SK-N-SH treated with all-trans-retinoic acid at 6 μM for 48 hours (cell line): Measurements from ENCODE around the gene MYL3.

Source experiments
- ATAC-seq: fragments of 200-7000 bp; cut with Tn5 transposase; 3 replicates; pipeline ENCODE4 v1.9.1; 2020; ENCODE audit warnings: mild to moderate bottlenecking, moderate library complexity
- ARNTL ChIP-seq: fragments of 450-650 bp; formaldehyde crosslinking; IDR thresholded peaks from 2 replicates; pipeline ENCODE4 v1.5.0; 2020; ENCODE audit warnings: low read depth, mild to moderate bottlenecking, moderate library complexity, borderline replicate concordance
- BACH2 ChIP-seq: fragments of 250-450 bp; sonication (Bioruptor Pico); IDR thresholded peaks from 2 replicates; pipeline ENCODE4 v1.9.0; 2021; ENCODE audit warnings: mild to moderate bottlenecking, borderline replicate concordance
- CSDC2 ChIP-seq: fragments of 250-450 bp; sonication (Bioruptor Pico); IDR thresholded peaks from 2 replicates; pipeline ENCODE4 v1.5.0; 2020; ENCODE audit warnings: mild to moderate bottlenecking, moderate library complexity
- ESRRG ChIP-seq: fragments of 250-450 bp; sonication (Bioruptor Pico); IDR thresholded peaks from 2 replicates; pipeline ENCODE4 v1.6.1; 2021; ENCODE audit warnings: mild to moderate bottlenecking
- GLIS3 ChIP-seq: fragments of 250-450 bp; sonication (Bioruptor Pico); IDR thresholded peaks from 2 replicates; pipeline ENCODE4 v1.5.0; 2020; ENCODE audit warnings: mild to moderate bottlenecking, moderate library complexity
- OSR1 ChIP-seq: fragments of 250-450 bp; sonication (Bioruptor Pico); IDR thresholded peaks from 2 replicates; pipeline ENCODE4 v1.8.0; 2022; ENCODE audit warnings: moderate library complexity, mild to moderate bottlenecking, inconsistent platforms
- RARB ChIP-seq: fragments of 250-450 bp; sonication (Bioruptor Pico); IDR thresholded peaks from 2 replicates; pipeline ENCODE4 v1.8.0; 2021; ENCODE audit warnings: mild to moderate bottlenecking, moderate library complexity
- SNAI2 ChIP-seq: fragments of 250-450 bp; sonication (Bioruptor Pico); IDR thresholded peaks from 2 replicates; pipeline ENCODE4 v1.5.0; 2020; ENCODE audit warnings: mild to moderate bottlenecking, moderate library complexity
- TCF4 ChIP-seq: fragments of 250-450 bp; sonication (Bioruptor Pico); IDR thresholded peaks from 2 replicates; pipeline ENCODE4 v1.8.0; 2021; ENCODE audit warnings: mild to moderate bottlenecking, moderate library complexity, borderline replicate concordance
- ZC3H10 ChIP-seq: fragments of 250-450 bp; sonication (Bioruptor Pico); IDR thresholded peaks from 2 replicates; pipeline ENCODE4 v1.5.1; 2021; ENCODE audit warnings: mild to moderate bottlenecking, moderate library complexity
- ZFP30 ChIP-seq: fragments of 450-650 bp; formaldehyde crosslinking; IDR thresholded peaks from 2 replicates; pipeline ENCODE4 v1.5.0; 2022; ENCODE audit warnings: mild to moderate bottlenecking, moderate library complexity
- ZNF565 ChIP-seq: fragments of 450-650 bp; formaldehyde crosslinking; conservative IDR thresholded peaks from 2 replicates; pipeline ENCODE4 v1.5.0; 2020; ENCODE audit warnings: low read depth, mild to moderate bottlenecking, moderate library complexity
- ZNF70 ChIP-seq: fragments of 450-650 bp; formaldehyde crosslinking; IDR thresholded peaks from 2 replicates; pipeline ENCODE4 v1.5.0; 2020; ENCODE audit warnings: mild to moderate bottlenecking, moderate library complexity
- ZNF8 ChIP-seq: fragments of 450-650 bp; formaldehyde crosslinking; IDR thresholded peaks from 2 replicates; pipeline ENCODE4 v1.5.0; 2020; ENCODE audit warnings: mild to moderate bottlenecking, moderate library complexity
- TF ChIP-seq, protein P1 (sequence below): fragments of 250-450 bp; sonication (Bioruptor Pico); IDR thresholded peaks from 2 replicates; pipeline ENCODE4 v1.5.0; 2020; ENCODE audit warnings: mild to moderate bottlenecking, moderate library complexity
- TF ChIP-seq, protein P2 (sequence below): fragments of 250-450 bp; sonication (Bioruptor Pico); IDR thresholded peaks from 2 replicates; pipeline ENCODE4 v1.5.1; 2020; ENCODE audit warnings: low read depth, mild to moderate bottlenecking, moderate library complexity
- TF ChIP-seq, protein P3 (sequence below): fragments of 250-450 bp; sonication (Bioruptor Pico); IDR thresholded peaks from 2 replicates; pipeline ENCODE4 v1.8.0; 2020; ENCODE audit warnings: mild to moderate bottlenecking, moderate library complexity, borderline replicate concordance

Gene MYL3

DNA sequence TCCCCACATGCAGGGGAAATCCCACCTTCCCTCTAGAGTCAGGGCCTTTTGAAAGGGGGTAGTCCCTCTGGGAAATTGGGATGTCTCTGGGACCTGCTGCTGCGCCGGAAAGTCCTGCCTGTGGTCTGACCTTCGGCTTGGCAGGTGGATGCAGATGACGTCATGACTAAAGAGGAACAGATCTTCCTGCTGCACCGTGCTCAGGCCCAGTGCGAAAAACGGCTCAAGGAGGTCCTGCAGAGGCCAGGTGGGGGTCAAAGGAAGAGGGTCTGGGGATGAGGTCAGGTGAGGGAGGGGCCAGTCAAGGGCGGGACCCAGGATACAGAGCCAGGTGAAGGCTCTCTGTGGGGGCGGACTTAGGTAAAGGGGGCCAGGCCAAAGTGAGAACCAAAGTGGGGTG, 30.5 kb upstream of the MYL3 start:
- TF ChIP-seq GLIS3, result no peak
- TF ChIP-seq OSR1, result no peak
- TF ChIP-seq, all 23 proteins: peak for 0
- ATAC-seq, result no peak

GRCh38 chr3:46893146-46893748, 30.0 kb upstream of the MYL3 start:
- no peak for ATAC-seq

DNA sequence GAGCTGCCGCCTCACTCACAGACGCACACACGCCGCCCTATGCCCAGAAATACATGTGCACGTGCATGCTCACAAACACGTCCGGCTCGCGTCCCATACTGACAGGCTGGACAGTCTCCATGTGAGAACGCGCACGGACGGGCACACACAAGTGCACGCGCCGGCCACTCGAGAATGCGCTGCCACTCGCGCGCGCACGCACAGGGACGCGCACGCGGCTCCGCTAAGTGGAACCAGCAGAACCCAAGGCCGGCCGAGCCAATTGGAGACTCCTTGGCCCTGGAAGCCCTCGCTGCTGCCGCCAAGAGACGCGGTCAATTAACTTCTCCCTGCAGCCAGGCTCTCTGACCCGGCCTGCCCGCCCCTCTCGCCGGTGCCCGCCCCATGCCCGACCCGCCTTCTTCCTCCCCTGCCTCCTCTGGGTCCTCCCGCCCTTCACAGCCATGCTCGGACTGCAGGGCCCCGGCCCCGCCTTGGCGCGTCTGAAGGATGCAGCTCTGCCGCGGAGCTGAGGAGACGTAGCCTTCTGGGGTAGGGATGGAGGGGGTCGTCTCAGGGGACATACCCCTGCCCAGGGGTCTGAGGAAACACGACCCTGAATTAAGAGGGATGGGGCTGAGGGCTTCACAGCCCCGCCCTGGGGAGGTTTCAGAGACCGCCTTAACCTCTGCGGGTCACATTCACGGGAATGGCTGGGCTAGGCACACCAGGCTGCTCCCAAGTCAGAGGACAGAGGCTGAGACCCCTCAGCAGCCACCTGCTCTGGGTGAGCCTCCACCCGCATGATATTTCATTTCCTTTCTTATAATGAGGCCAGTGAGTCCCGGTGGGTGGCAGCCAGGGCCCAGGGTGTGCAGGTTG, 29.3 kb upstream of the MYL3 start:
- TF ChIP-seq SNAI2, result no peak
- TF ChIP-seq, protein P1, sequence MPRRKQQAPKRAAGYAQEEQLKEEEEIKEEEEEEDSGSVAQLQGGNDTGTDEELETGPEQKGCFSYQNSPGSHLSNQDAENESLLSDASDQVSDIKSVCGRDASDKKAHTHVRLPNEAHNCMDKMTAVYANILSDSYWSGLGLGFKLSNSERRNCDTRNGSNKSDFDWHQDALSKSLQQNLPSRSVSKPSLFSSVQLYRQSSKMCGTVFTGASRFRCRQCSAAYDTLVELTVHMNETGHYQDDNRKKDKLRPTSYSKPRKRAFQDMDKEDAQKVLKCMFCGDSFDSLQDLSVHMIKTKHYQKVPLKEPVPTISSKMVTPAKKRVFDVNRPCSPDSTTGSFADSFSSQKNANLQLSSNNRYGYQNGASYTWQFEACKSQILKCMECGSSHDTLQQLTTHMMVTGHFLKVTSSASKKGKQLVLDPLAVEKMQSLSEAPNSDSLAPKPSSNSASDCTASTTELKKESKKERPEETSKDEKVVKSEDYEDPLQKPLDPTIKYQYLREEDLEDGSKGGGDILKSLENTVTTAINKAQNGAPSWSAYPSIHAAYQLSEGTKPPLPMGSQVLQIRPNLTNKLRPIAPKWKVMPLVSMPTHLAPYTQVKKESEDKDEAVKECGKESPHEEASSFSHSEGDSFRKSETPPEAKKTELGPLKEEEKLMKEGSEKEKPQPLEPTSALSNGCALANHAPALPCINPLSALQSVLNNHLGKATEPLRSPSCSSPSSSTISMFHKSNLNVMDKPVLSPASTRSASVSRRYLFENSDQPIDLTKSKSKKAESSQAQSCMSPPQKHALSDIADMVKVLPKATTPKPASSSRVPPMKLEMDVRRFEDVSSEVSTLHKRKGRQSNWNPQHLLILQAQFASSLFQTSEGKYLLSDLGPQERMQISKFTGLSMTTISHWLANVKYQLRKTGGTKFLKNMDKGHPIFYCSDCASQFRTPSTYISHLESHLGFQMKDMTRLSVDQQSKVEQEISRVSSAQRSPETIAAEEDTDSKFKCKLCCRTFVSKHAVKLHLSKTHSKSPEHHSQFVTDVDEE (CRISPR knock-in tag), result 0 out of 2 replicates have a peak, but pooled peaks have one; percentile 48
- TF ChIP-seq ZNF8 (CRISPR knock-in tag), result no peak
- TF ChIP-seq, protein P2, sequence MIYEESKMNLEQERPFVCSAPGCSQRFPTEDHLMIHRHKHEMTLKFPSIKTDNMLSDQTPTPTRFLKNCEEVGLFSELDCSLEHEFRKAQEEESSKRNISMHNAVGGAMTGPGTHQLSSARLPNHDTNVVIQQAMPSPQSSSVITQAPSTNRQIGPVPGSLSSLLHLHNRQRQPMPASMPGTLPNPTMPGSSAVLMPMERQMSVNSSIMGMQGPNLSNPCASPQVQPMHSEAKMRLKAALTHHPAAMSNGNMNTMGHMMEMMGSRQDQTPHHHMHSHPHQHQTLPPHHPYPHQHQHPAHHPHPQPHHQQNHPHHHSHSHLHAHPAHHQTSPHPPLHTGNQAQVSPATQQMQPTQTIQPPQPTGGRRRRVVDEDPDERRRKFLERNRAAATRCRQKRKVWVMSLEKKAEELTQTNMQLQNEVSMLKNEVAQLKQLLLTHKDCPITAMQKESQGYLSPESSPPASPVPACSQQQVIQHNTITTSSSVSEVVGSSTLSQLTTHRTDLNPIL (CRISPR knock-in tag), result no peak
- no peak for TF ChIP-seq CSDC2 (CRISPR knock-in tag)
- no peak for TF ChIP-seq TCF4 (CRISPR knock-in tag)
- no peak for TF ChIP-seq RARB
- TF ChIP-seq, all 23 proteins: peak for 1
- peak; percentile 84 for ATAC-seq

More at GRCh38 chr3:46893146-46893748, 30.0 kb upstream of the MYL3 start:
- no peak for TF ChIP-seq ZNF565 (CRISPR knock-in tag)
- TF ChIP-seq BACH2 (CRISPR knock-in tag), result no peak
- TF ChIP-seq SNAI2, result no peak
- TF ChIP-seq ZNF70 (CRISPR knock-in tag), result no peak
- TF ChIP-seq ZFP30 (CRISPR knock-in tag), result no peak
- TF ChIP-seq, protein P1 (CRISPR knock-in tag), result no peak
- TF ChIP-seq TCF4 (CRISPR knock-in tag), result no peak
- TF ChIP-seq ESRRG, result no peak
- TF ChIP-seq, protein P2 (CRISPR knock-in tag), result no peak
- no peak for TF ChIP-seq ZC3H10

DNA sequence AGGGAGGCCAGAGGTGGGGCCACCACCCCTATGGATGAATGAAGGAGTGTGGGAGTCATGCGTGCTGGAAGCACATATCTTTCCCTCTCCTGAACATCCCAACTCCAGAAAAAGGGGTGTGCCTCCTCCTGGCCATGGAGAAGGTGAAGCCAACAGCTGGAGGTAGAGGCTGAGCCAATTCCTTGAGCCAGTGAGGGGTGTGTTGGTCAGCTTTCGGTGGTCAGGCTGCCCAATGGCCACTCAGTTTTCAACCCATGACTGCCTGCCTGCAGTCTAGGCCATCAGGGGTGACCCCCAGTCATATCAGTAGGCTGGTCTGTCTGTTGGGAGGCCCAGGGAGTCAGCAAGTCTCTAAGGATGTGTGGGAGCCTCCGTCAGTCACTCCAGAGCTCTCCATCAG, 27.9 kb upstream of the MYL3 start:
- TF ChIP-seq RARB (no peak), ESRRG (no peak), CSDC2 (CRISPR knock-in tag) (no peak), TCF4 (CRISPR knock-in tag) (no peak), GLIS3 (no peak), ARNTL (CRISPR knock-in tag) (no peak)
- TF ChIP-seq, protein P2 (CRISPR knock-in tag), result no peak
- TF ChIP-seq, protein P3, sequence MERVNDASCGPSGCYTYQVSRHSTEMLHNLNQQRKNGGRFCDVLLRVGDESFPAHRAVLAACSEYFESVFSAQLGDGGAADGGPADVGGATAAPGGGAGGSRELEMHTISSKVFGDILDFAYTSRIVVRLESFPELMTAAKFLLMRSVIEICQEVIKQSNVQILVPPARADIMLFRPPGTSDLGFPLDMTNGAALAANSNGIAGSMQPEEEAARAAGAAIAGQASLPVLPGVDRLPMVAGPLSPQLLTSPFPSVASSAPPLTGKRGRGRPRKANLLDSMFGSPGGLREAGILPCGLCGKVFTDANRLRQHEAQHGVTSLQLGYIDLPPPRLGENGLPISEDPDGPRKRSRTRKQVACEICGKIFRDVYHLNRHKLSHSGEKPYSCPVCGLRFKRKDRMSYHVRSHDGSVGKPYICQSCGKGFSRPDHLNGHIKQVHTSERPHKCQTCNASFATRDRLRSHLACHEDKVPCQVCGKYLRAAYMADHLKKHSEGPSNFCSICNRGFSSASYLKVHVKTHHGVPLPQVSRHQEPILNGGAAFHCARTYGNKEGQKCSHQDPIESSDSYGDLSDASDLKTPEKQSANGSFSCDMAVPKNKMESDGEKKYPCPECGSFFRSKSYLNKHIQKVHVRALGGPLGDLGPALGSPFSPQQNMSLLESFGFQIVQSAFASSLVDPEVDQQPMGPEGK (CRISPR knock-in tag), result no peak
- ATAC-seq, result no peak
